Rectal smooth muscle tissue (tissue), 1 donor: ENCODE measurements around the gene MTNR1B.

ENCODE experiments used
- H3K27ac ChIP-seq: one replicate; pipeline ENCODE4 v1.7.0; 2013; ENCODE audit warnings: low read depth, low read length, inconsistent platforms
- H3K27me3 ChIP-seq: one replicate; pipeline ENCODE4 v1.7.0; 2013; ENCODE audit warnings: low read length; ENCODE audit not compliant: control insufficient read depth, insufficient read depth
- H3K36me3 ChIP-seq: one replicate; pipeline ENCODE4 v1.7.0; 2013; ENCODE audit warnings: low read length; ENCODE audit not compliant: control insufficient read depth, insufficient read depth
- H3K4me1 ChIP-seq: one replicate; pipeline ENCODE4 v1.7.0; 2013; ENCODE audit warnings: low read length; ENCODE audit not compliant: control insufficient read depth, insufficient read depth
- H3K4me3 ChIP-seq: one replicate; pipeline ENCODE4 v1.7.0; 2013; ENCODE audit warnings: low read length
- H3K9ac ChIP-seq: one replicate; pipeline ENCODE4 v1.7.0; 2013; ENCODE audit warnings: low read length

MTNR1B gene

GRCh38 chr11:93024369-93024768, 54.9 kb downstream of the MTNR1B start:
- Histone ChIP-seq H3K27me3 (no peaks in the 10 kb centered on the region), H3K36me3 (no peaks in the 10 kb centered on the region), H3K9ac (no peak overlapping the region), H3K27ac (no peak overlapping the region), H3K4me3 (no peak overlapping the region), H3K4me1 (no peaks in the 10 kb centered on the region)

- no peaks in the 10 kb centered on the region for H3K27me3 ChIP-seq
- no peaks in the 10 kb centered on the region for H3K4me1 ChIP-seq
Measured at GRCh38 chr11:93025558-93026255, 56.3 kb downstream of the MTNR1B start.

DNA sequence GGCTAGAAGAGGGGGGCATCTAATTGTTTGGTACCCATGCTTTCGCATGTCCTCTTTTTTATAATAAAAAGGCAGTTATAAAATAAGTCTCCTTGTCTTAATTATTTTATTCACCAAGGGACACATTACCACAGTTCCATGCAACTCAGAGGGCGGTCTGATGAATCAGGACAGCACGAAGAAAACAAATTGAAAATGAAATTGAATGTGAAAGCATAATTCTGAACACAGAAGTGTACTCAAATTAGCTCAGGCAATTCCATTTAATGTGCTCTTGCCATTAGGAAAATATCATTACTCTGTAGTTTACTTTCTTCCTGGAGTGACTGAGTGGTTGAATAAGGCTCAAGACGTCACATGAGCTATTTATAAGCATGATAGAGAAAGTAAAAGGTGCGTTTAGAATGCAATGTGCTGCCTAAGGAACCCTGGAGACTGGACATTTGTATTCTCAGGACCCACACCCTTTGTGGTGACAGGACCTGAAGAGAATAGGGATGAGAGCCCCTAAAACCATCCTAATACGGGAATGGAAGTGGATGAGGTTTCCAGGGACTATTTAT, 59.6 kb downstream of the MTNR1B start:
- no peaks in the 10 kb centered on the region for H3K4me1 ChIP-seq
- no peaks in the 10 kb centered on the region for H3K36me3 ChIP-seq
- H3K4me3 ChIP-seq, result no peak overlapping the region
- no peak overlapping the region for H3K9ac ChIP-seq
- H3K27me3 ChIP-seq, result no peaks in the 10 kb centered on the region
- no peak overlapping the region for H3K27ac ChIP-seq

More at GRCh38 chr11:93025558-93026255, 56.3 kb downstream of the MTNR1B start:
- no peak overlapping the region for H3K4me3 ChIP-seq
- H3K9ac ChIP-seq, result no peak overlapping the region
- no peak overlapping the region for H3K27ac ChIP-seq
- no peaks in the 10 kb centered on the region for H3K36me3 ChIP-seq

GRCh38 chr11:93031386-93031785, 61.9 kb downstream of the MTNR1B start:
- H3K27me3 ChIP-seq, result no peaks in the 10 kb centered on the region
- H3K9ac ChIP-seq, result no peak overlapping the region
- H3K27ac ChIP-seq, result no peak overlapping the region
- no peaks in the 10 kb centered on the region for H3K36me3 ChIP-seq
- H3K4me3 ChIP-seq, result no peak overlapping the region
- no peaks in the 10 kb centered on the region for H3K4me1 ChIP-seq
